ELR (cell line): ENCODE measurements around the gene DENND1A.
A peak's percentile ranks its signal among the peaks of the same experiment; 100 is the strongest.

Experiments used
- DNase-seq: peaks from one replicate; pipeline ENCODE4 v3.0.0-alpha.2; 2015; ENCODE audit warnings: low read depth

DENND1A gene

GRCh38 chr9:123353984-123354591, 575.8 kb downstream of the DENND1A start:
- peak; percentile 73 for DNase-seq

- no peak for DNase-seq
Observed at GRCh38 chr9:123353041-123353440, 576.9 kb downstream of the DENND1A start.

- no peak for DNase-seq
Observed at GRCh38 chr9:123350590-123351310, 579.2 kb downstream of the DENND1A start.

GRCh38 chr9:123349691-123350480, 580.0 kb downstream of the DENND1A start:
- peak; percentile 65 for DNase-seq

GRCh38 chr9:123349033-123349432, 580.9 kb downstream of the DENND1A start:
- no peak for DNase-seq

- no peak for DNase-seq
Observed at GRCh38 chr9:123348317-123348992, 581.5 kb downstream of the DENND1A start.

- DNase-seq: no peak
Observed at GRCh38 chr9:123347289-123348060, 582.5 kb downstream of the DENND1A start.

GRCh38 chr9:123346826-123347225, 583.1 kb downstream of the DENND1A start:
- DNase-seq: no peak

- no peak for DNase-seq
Observed at GRCh38 chr9:123346026-123346425, 583.9 kb downstream of the DENND1A start.

- DNase-seq: no peak
Observed at GRCh38 chr9:123345567-123345955, 584.4 kb downstream of the DENND1A start.

GRCh38 chr9:123344192-123344949, 585.6 kb downstream of the DENND1A start:
- DNase-seq: no peak

GRCh38 chr9:123343443-123344191, 586.3 kb downstream of the DENND1A start:
- DNase-seq: no peak

- no peak for DNase-seq
Observed at GRCh38 chr9:123342247-123342646, 587.7 kb downstream of the DENND1A start.

- no peak for DNase-seq
Observed at GRCh38 chr9:123341816-123342215, 588.1 kb downstream of the DENND1A start.

GRCh38 chr9:123339666-123340510, 590.0 kb downstream of the DENND1A start:
- DNase-seq: no peak

- DNase-seq: no peak
Observed at GRCh38 chr9:123338710-123339665, 590.9 kb downstream of the DENND1A start.

GRCh38 chr9:123337971-123338370, 592.0 kb downstream of the DENND1A start:
- DNase-seq: no peak

- no peak for DNase-seq
Observed at GRCh38 chr9:123336959-123337358, 593.0 kb downstream of the DENND1A start.
